K562 (cell line): Measurements from ENCODE around the gene SLC7A14. TPM values are rescaled to one million over a fixed set of nuclear protein-coding genes. Genes with fewer than 3 reads are reported as not detected.

Experiments used
- ATAC-seq: fragments of 200-7000 bp; cut with Tn5 transposase; 3 replicates; pipeline ENCODE4 v1.9.1; 2020; ENCODE audit warnings: moderate library complexity
- BruUV-seq: library from RNA; stranded (reverse); fragments of 400-500 nt; replicated peaks from 2 replicates; lab custom pipeline; 2021; lab: Mats Ljungman, UMichigan
- CTCF ChIA-PET: fragments of 300-600 bp; formaldehyde crosslinking; extraction: SDS; loops from one replicate; lab custom pipeline; 2021; ENCODE audit warnings: low intra/inter-chr PET ratio; lab: Yijun Ruan, JAX
- POLR2A ChIA-PET: fragments of 300-600, 350-650 bp; sonication (Branson Sonifier 250); formaldehyde crosslinking; extraction: SDS; loops from one replicate; lab custom pipeline; 2021; ENCODE audit warnings: antibody characterized with exemption, inconsistent platforms; lab: Yijun Ruan, JAX
- DNase-seq, 4 experiments: peaks; one replicate each; pipeline versions ENCODE4 v3.0.0 to v3.0.0-alpha.2; 2011 to 2018; ENCODE audit warnings: low spot score in 3 of 4, mixed read lengths in 3 of 4; ENCODE audit errors: extremely low read depth in 1 of 4
- FAIRE-seq: peaks from 2 replicates; lab custom pipeline; 2011; peaks lifted over from hg19 to GRCh38; lab: Jason Lieb, UNC
- H2AFZ ChIP-seq: 2 replicates; pipeline ENCODE4 v1.6.0; 2011; ENCODE audit warnings: low read depth, low read length, control low read depth, inconsistent platforms
- H3K27ac ChIP-seq: fragments of 200-600 bp; 3 replicates; pipeline ENCODE4 v1.8.0; 2011; ENCODE audit warnings: low read depth, mild to moderate bottlenecking, control low read depth, inconsistent platforms, low read length, moderate library complexity, mixed read lengths; ENCODE audit errors: extremely low read depth
- H3K27me3 ChIP-seq, 2 experiments: fragments of 300-600 bp in 1 of 2; 2 replicates in 1 of 2; 3 replicates in 1 of 2; pipeline versions ENCODE4 v1.6.0 to v1.8.0; 2011; ENCODE audit warnings: inconsistent platforms in 2 of 2, low read length in 2 of 2, mild to moderate bottlenecking in 1 of 2, mixed read lengths in 1 of 2, moderate library complexity in 1 of 2; ENCODE audit not compliant: control insufficient read depth in 2 of 2, insufficient read depth in 2 of 2
- H3K36me3 ChIP-seq: fragments of 300-600 bp; 3 replicates; pipeline ENCODE4 v1.8.0; 2011; ENCODE audit warnings: mild to moderate bottlenecking, low read length, inconsistent platforms; ENCODE audit not compliant: control insufficient read depth, insufficient read depth
- H3K4me1 ChIP-seq, 2 experiments: fragments of 200-600 bp in 1 of 2; replicated peaks in 1 of 2; 2 replicates in 1 of 2; 3 replicates in 1 of 2; pipeline versions ENCODE4 v1.5.1 to v1.8.0; 2011; ENCODE audit warnings: inconsistent platforms in 2 of 2, low read length in 2 of 2, mild to moderate bottlenecking in 1 of 2, mixed read lengths in 1 of 2, moderate library complexity in 1 of 2; ENCODE audit not compliant: control insufficient read depth in 2 of 2, insufficient read depth in 2 of 2
- H3K4me2 ChIP-seq: 2 replicates; pipeline ENCODE4 v1.6.1; 2011; ENCODE audit warnings: low read length, control low read depth, inconsistent platforms, mixed read lengths; ENCODE audit not compliant: insufficient read depth
- H3K4me3 ChIP-seq: fragments of 200-600 bp; sonication (generic), shearing (Covaris generic); 2 replicates; pipeline ENCODE4 v1.5.1; 2016; ENCODE audit warnings: control low read depth, inconsistent platforms
- H3K79me2 ChIP-seq: fragments of 200-600 bp; 3 replicates; pipeline ENCODE4 v1.8.0; 2011; ENCODE audit warnings: low read length, inconsistent platforms; ENCODE audit not compliant: control insufficient read depth, insufficient read depth
- H3K9ac ChIP-seq, 2 experiments: 2 replicates each; pipeline versions ENCODE4 v1.6.0 to v1.6.1; 2011; ENCODE audit warnings: low read depth in 2 of 2, low read length in 2 of 2, control low read depth in 1 of 2, inconsistent platforms in 1 of 2, mild to moderate bottlenecking in 1 of 2, mixed read lengths in 1 of 2; ENCODE audit not compliant: insufficient read depth in 1 of 2
- H3K9me1 ChIP-seq: one replicate; pipeline ENCODE4 v1.6.0; 2011; ENCODE audit warnings: inconsistent platforms, mild to moderate bottlenecking, low read length, moderate library complexity; ENCODE audit not compliant: control insufficient read depth, insufficient read depth
- H3K9me3 ChIP-seq: replicated peaks from 2 replicates; pipeline ENCODE4 v1.5.1; 2011; ENCODE audit warnings: low read depth, low read length, inconsistent platforms; ENCODE audit not compliant: control insufficient read depth, insufficient read depth
- H4K20me1 ChIP-seq: replicated peaks from 2 replicates; pipeline ENCODE4 v1.6.1; 2011; ENCODE audit warnings: low read length, inconsistent platforms, mixed read lengths; ENCODE audit not compliant: control insufficient read depth, insufficient read depth
- CREB3 ChIP-seq: fragments of 450-650 bp; conservative IDR thresholded peaks from 2 replicates; pipeline ENCODE4 v1.6.1; 2016; ENCODE audit warnings: missing genetic modification characterization, low read depth, mild to moderate bottlenecking, missing compliant biosample characterization, moderate library complexity
- EHMT2 ChIP-seq: fragments of 450-650 bp; IDR thresholded peaks from 2 replicates; pipeline ENCODE4 v1.6.1; 2018; ENCODE audit warnings: antibody characterized with exemption
- HLTF ChIP-seq: fragments of 450-650 bp; IDR thresholded peaks from 2 replicates; pipeline ENCODE4 v1.6.1; 2016
- NRF1 ChIP-seq, 2 experiments: fragments of 450-650 bp; IDR thresholded peaks in 1 of 2; conservative IDR thresholded peaks in 1 of 2; 2 replicates each; pipeline ENCODE4 v1.6.1; 2014; ENCODE audit warnings: mild to moderate bottlenecking in 2 of 2
- THRA ChIP-seq: fragments of 450-650 bp; IDR thresholded peaks from 2 replicates; pipeline ENCODE4 v1.6.1; 2017; ENCODE audit warnings: mild to moderate bottlenecking, moderate library complexity
- ZEB2 ChIP-seq: fragments of 450-650 bp; IDR thresholded peaks from 2 replicates; pipeline ENCODE4 v1.6.1; 2016
- ZNF175 ChIP-seq: fragments of 200-800 bp; sonication (Bioruptor generic); IDR thresholded peaks from 2 replicates; pipeline ENCODE4 v1.6.1; 2016; ENCODE audit warnings: low read depth, mild to moderate bottlenecking, missing genetic modification characterization, missing compliant biosample characterization
- ZNF316 ChIP-seq: fragments of 450-650 bp; IDR thresholded peaks from 2 replicates; pipeline ENCODE4 v1.6.1; 2016
- WGBS: fragments of 100-300 bp; shearing (Covaris generic); methylation state at CpG from one replicate; pipeline ENCODE4 v1.1.6; 2016; ENCODE audit warnings: low coverage, mixed read lengths; ENCODE audit not compliant: insufficient coverage; ENCODE audit errors: missing lambda C conversion rate; 5-methylcytosine and 5-hydroxymethylcytosine counted together
- in situ Hi-C: fragments of 300-500 bp; cut with MboI; formaldehyde crosslinking; loops from 4 replicates; pipeline ENCODE4 v1.15.0; 2018; ENCODE audit warnings: inconsistent platforms, mixed read lengths
- intact Hi-C: fragments of 100-400 bp; cut with micrococcal nuclease; formaldehyde crosslinking; loops from 2 replicates; pipeline ENCODE4 v1.14.2; 2022
- polyA plus RNA-seq, 8 experiments: library from polyadenylated mRNA; depleted of rRNA in 4 of 8; stranded (reverse) in 5 of 8; unstranded in 3 of 8; fragments of >200 nt; fragmentation: Nextera tagmentation in 2 of 8; fragmentation: Illumina TruSeq in 1 of 8; extraction: Ambion mirVana in 2 of 8; extraction: Trizol in 1 of 8; gene quantifications; 2 replicates each; pipeline versions ENCODE4 v1.2.1 to v1.2.3, GENCODE V29; 2011 to 2014; ENCODE audit warnings: inconsistent platforms in 1 of 8, missing spikeins in 1 of 8
- total RNA-seq, 7 experiments: library from RNA; depleted of rRNA in 6 of 7; stranded (reverse); fragments of >200 nt in 6 of 7; fragmentation: Illumina TruSeq in 2 of 7; extraction: Trizol in 2 of 7; gene quantifications; 2 replicates each; pipeline versions ENCODE4 v1.2.1 to v1.2.3, GENCODE V29; 2011 to 2021; ENCODE audit warnings: low replicate concordance in 1 of 7
- TF ChIP-seq, protein P1 (sequence below): fragments of 450-650 bp; formaldehyde crosslinking; IDR thresholded peaks from 2 replicates; pipeline ENCODE4 v1.4.0; 2022; ENCODE audit warnings: missing genetic modification characterization
- TF ChIP-seq, protein P2 (sequence below): fragments of 450-650 bp; IDR thresholded peaks from 2 replicates; pipeline ENCODE4 v1.6.1; 2016; ENCODE audit warnings: missing biosample characterization, missing genetic modification characterization
- TF ChIP-seq, protein P3 (sequence below): fragments of 200-800 bp; sonication (Bioruptor generic); IDR thresholded peaks from 2 replicates; pipeline ENCODE4 v1.6.1; 2017; ENCODE audit warnings: missing genetic modification characterization, missing compliant biosample characterization
- TF ChIP-seq, protein P4 (sequence below): sonication (generic); formaldehyde crosslinking; IDR thresholded peaks from 2 replicates; pipeline ENCODE4 v1.8.0; 2023; ENCODE audit warnings: mild to moderate bottlenecking, missing genetic modification reagents

SLC7A14 gene
- total and polyA plus RNA-seq, 9 of the 15 experiments (the other 6 are each of a cell fraction or from before 2014, with no cell fraction given): not detected

GRCh38 chr3:170421111-170421641, 164.7 kb downstream of the SLC7A14 start:
- Histone ChIP-seq H3K4me1 (peaks cover 11 to 17% of the 10 kb centered on the region in 2 experiments; a peak in 4 of 5 replicates), H3K27me3 (no peaks in the 10 kb centered on the region), H3K79me2 (no peaks in the 10 kb centered on the region), H3K9ac (peak overlapping the region in 1 of 2 experiments; percentile 48; a peak in 1 of 4 replicates), H2AFZ (0 out of 2 replicates have a peak overlapping the region, but pooled peaks have one; percentile 5), H3K4me2 (no peak overlapping the region), H3K36me3 (no peaks in the 10 kb centered on the region), H3K4me3 (no peak overlapping the region), H3K9me1 (no peaks in the 10 kb centered on the region), H4K20me1 (no peaks in the 10 kb centered on the region), H3K27ac (no peak overlapping the region), H3K9me3 (no peaks in the 10 kb centered on the region)
- ChIA-PET POLR2A (no interaction called here), CTCF (no interaction called here)
- no peak for ATAC-seq
- no TSS peak for BruUV-seq
- DNase-seq: no peak
- in situ Hi-C loops: loop anchor here (5.0 to 10.0 kb wide), 2 partner anchors 274 to 391 kb away; no protein-coding TSS in a partner anchor
- intact Hi-C loops: no loop called here
- no peak for FAIRE-seq
- WGBS: 57% methylated on average over 8 of the region's 12 CpGs
- TF ChIP-seq, protein P1, sequence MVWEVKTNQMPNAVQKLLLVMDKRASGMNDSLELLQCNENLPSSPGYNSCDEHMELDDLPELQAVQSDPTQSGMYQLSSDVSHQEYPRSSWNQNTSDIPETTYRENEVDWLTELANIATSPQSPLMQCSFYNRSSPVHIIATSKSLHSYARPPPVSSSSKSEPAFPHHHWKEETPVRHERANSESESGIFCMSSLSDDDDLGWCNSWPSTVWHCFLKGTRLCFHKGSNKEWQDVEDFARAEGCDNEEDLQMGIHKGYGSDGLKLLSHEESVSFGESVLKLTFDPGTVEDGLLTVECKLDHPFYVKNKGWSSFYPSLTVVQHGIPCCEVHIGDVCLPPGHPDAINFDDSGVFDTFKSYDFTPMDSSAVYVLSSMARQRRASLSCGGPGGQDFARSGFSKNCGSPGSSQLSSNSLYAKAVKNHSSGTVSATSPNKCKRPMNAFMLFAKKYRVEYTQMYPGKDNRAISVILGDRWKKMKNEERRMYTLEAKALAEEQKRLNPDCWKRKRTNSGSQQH (CRISPR knock-in tag): no peak
- no peak for TF ChIP-seq HLTF
- TF ChIP-seq, protein P2, sequence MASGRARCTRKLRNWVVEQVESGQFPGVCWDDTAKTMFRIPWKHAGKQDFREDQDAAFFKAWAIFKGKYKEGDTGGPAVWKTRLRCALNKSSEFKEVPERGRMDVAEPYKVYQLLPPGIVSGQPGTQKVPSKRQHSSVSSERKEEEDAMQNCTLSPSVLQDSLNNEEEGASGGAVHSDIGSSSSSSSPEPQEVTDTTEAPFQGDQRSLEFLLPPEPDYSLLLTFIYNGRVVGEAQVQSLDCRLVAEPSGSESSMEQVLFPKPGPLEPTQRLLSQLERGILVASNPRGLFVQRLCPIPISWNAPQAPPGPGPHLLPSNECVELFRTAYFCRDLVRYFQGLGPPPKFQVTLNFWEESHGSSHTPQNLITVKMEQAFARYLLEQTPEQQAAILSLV: no peak
- TF ChIP-seq EHMT2: no peak
- TF ChIP-seq NRF1 (conservative IDR thresholded peaks at IDR 0.05 in 1 of 2, IDR thresholded peaks at IDR 0.05 in 1 of 2): no peak
- TF ChIP-seq, protein P3, sequence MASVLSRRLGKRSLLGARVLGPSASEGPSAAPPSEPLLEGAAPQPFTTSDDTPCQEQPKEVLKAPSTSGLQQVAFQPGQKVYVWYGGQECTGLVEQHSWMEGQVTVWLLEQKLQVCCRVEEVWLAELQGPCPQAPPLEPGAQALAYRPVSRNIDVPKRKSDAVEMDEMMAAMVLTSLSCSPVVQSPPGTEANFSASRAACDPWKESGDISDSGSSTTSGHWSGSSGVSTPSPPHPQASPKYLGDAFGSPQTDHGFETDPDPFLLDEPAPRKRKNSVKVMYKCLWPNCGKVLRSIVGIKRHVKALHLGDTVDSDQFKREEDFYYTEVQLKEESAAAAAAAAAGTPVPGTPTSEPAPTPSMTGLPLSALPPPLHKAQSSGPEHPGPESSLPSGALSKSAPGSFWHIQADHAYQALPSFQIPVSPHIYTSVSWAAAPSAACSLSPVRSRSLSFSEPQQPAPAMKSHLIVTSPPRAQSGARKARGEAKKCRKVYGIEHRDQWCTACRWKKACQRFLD: no peak
- TF ChIP-seq ZNF316: no peak
- TF ChIP-seq, protein P4, sequence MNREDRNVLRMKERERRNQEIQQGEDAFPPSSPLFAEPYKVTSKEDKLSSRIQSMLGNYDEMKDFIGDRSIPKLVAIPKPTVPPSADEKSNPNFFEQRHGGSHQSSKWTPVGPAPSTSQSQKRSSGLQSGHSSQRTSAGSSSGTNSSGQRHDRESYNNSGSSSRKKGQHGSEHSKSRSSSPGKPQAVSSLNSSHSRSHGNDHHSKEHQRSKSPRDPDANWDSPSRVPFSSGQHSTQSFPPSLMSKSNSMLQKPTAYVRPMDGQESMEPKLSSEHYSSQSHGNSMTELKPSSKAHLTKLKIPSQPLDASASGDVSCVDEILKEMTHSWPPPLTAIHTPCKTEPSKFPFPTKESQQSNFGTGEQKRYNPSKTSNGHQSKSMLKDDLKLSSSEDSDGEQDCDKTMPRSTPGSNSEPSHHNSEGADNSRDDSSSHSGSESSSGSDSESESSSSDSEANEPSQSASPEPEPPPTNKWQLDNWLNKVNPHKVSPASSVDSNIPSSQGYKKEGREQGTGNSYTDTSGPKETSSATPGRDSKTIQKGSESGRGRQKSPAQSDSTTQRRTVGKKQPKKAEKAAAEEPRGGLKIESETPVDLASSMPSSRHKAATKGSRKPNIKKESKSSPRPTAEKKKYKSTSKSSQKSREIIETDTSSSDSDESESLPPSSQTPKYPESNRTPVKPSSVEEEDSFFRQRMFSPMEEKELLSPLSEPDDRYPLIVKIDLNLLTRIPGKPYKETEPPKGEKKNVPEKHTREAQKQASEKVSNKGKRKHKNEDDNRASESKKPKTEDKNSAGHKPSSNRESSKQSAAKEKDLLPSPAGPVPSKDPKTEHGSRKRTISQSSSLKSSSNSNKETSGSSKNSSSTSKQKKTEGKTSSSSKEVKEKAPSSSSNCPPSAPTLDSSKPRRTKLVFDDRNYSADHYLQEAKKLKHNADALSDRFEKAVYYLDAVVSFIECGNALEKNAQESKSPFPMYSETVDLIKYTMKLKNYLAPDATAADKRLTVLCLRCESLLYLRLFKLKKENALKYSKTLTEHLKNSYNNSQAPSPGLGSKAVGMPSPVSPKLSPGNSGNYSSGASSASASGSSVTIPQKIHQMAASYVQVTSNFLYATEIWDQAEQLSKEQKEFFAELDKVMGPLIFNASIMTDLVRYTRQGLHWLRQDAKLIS (CRISPR knock-in tag): no peak
- TF ChIP-seq ZEB2: no peak
- no peak for TF ChIP-seq ZNF175 (CRISPR knock-in tag)
- TF ChIP-seq CREB3: no peak
- TF ChIP-seq THRA: no peak
